Natural killer cell (primary cell): ENCODE measurements around the gene ACOT9. TPM values are rescaled to one million over a fixed set of nuclear protein-coding genes. Genes with fewer than 3 reads are reported as not detected.

Experiments used
- ATAC-seq, 3 donors: fragments of 150-1000 bp in 2 of 3; fragments of 200-7000 bp in 1 of 3; cut with Tn5 transposase; 1 replicate in 1 of 3; 2 replicates in 2 of 3; pipeline ENCODE4 v1.10.0; 2021; ENCODE audit warnings: mild to moderate bottlenecking in 2 of 3, moderate library complexity in 2 of 3
- DNase-seq, 2 donors: peaks; one replicate each; pipeline versions ENCODE4 v3.0.0 to v3.0.0-alpha.2; 2013 to 2021; ENCODE audit warnings: mixed read lengths in 1 of 2
- H3K27ac ChIP-seq: one replicate; pipeline ENCODE4 v1.5.1; 2013; ENCODE audit warnings: mild to moderate bottlenecking, low read length
- H3K27me3 ChIP-seq: one replicate; pipeline ENCODE4 v1.6.1; 2013; ENCODE audit warnings: low read length; ENCODE audit not compliant: control insufficient read depth, insufficient read depth
- H3K36me3 ChIP-seq: one replicate; pipeline ENCODE4 v1.6.1; 2013; ENCODE audit warnings: low read length; ENCODE audit not compliant: control insufficient read depth, insufficient read depth
- H3K4me1 ChIP-seq: one replicate; pipeline ENCODE4 v1.6.1; 2013; ENCODE audit warnings: low read length; ENCODE audit not compliant: control insufficient read depth, insufficient read depth
- H3K4me3 ChIP-seq: one replicate; pipeline ENCODE4 v1.5.1; 2013; ENCODE audit warnings: low read length
- H3K9me3 ChIP-seq: one replicate; pipeline ENCODE4 v1.6.1; 2013; ENCODE audit warnings: low read length; ENCODE audit not compliant: control insufficient read depth, insufficient read depth
- H3K27ac Mint-ChIP-seq, 2 donors: one replicate each; pipeline ENCODE4 v1.8.0; 2022; ENCODE audit warnings: mild to moderate bottlenecking in 2 of 2, mixed read lengths in 2 of 2, moderate library complexity in 1 of 2
- H3K27me3 Mint-ChIP-seq, 2 donors: one replicate each; pipeline ENCODE4 v1.8.0; 2022; ENCODE audit warnings: low read depth in 2 of 2, mixed read lengths in 2 of 2
- H3K36me3 Mint-ChIP-seq: one replicate; pipeline ENCODE4 v1.8.0; 2022; ENCODE audit warnings: mixed read lengths
- H3K4me1 Mint-ChIP-seq, 2 donors: one replicate each; pipeline ENCODE4 v1.8.0; 2022; ENCODE audit warnings: mixed read lengths in 2 of 2
- H3K4me3 Mint-ChIP-seq: one replicate; pipeline ENCODE4 v1.8.0; 2022; ENCODE audit warnings: mild to moderate bottlenecking, moderate library complexity, mixed read lengths
- H3K9me3 Mint-ChIP-seq, 2 donors: one replicate each; pipeline ENCODE4 v1.8.0; 2022; ENCODE audit warnings: mixed read lengths in 2 of 2
- CTCF ChIP-seq: fragments of 200-600 bp; IDR thresholded peaks from one replicate; pipeline ENCODE4 v1.8.0; 2022; ENCODE audit warnings: antibody characterized with exemption
- WGBS: methylation state at CpG from one replicate; pipeline ENCODE4 v1.1.7; 2013; ENCODE audit warnings: missing lambda C conversion rate; ENCODE audit not compliant: insufficient coverage; 5-methylcytosine and 5-hydroxymethylcytosine counted together
- intact Hi-C: fragments of 100-400 bp; cut with micrococcal nuclease; formaldehyde crosslinking; loops from one replicate; pipeline ENCODE4 v1.14.2; 2022
- total RNA-seq, 4 donors: library from RNA; stranded (reverse); fragments of 120-200 nt in 1 of 4; gene quantifications; one replicate each; pipeline versions ENCODE4 v1.2.3 to v1.2.4, GENCODE V29; 2013 to 2022

Gene ACOT9
- total RNA-seq, 3 donors from 2014 or later (not counting 1 experiment from before 2014, with no cell fraction given): 20.0 to 24.9 (median 21.4) TPM

GRCh38 chrX:23656684-23657083 is 86.4 kb downstream of the ACOT9 start:
- Mint-ChIP-seq H3K27ac (no peak overlapping the region), H3K9me3 (no peaks in the 10 kb centered on the region), H3K4me1 (peaks cover 6 to 8% of the 10 kb centered on the region in 2 donors), H3K27me3 (no peaks in the 10 kb centered on the region), H3K36me3 (no peaks in the 10 kb centered on the region), H3K4me3 (no peak overlapping the region)
- no peak overlapping the region for H3K27ac ChIP-seq
- ATAC-seq (no peak), DNase-seq (no peak)
- no peaks in the 10 kb centered on the region for H3K4me1 ChIP-seq
- H3K27me3 ChIP-seq: no peaks in the 10 kb centered on the region
- H3K4me3 ChIP-seq: no peak overlapping the region
- H3K36me3 ChIP-seq: no peaks in the 10 kb centered on the region
- H3K9me3 ChIP-seq: no peaks in the 10 kb centered on the region
- no peak for TF ChIP-seq CTCF
- intact Hi-C loops: no loop called here
- WGBS: 86% methylated on average over 1 of the region's 3 CpGs

- Histone ChIP-seq H3K4me3 (no peak overlapping the region), H3K9me3 (no peaks in the 10 kb centered on the region), H3K27ac (no peak overlapping the region), H3K36me3 (no peaks in the 10 kb centered on the region), H3K27me3 (no peaks in the 10 kb centered on the region), H3K4me1 (no peaks in the 10 kb centered on the region)
- intact Hi-C loops: no loop called here
- WGBS: 36% methylated on average over 5 of the region's 5 CpGs
- Mint-ChIP-seq H3K27ac (no peak overlapping the region), H3K27me3 (no peaks in the 10 kb centered on the region), H3K36me3 (no peaks in the 10 kb centered on the region), H3K4me1 (peaks cover under 1 to 3% of the 10 kb centered on the region in 2 donors), H3K4me3 (no peak overlapping the region), H3K9me3 (no peaks in the 10 kb centered on the region)
- ATAC-seq (no peak), DNase-seq (no peak)
- TF ChIP-seq CTCF: no peak
Observed at GRCh38 chrX:23656091-23656490, 87.0 kb downstream of the ACOT9 start.

Other genes starting within 250 kb of the ACOT9 start
- gene PRDX4, start 75.8 kb downstream of the ACOT9 start, total RNA-seq: 10 to 100 TPM in 1 of 3 donors, 1 to 10 TPM in 2; 6.8 to 13.5 (median 7.8) TPM
- 100 to 1,000 TPM; 276 to 667 (median 524) TPM for gene SAT1, start 39.9 kb upstream of the ACOT9 start, total RNA-seq
- 10 to 100 TPM in 1 of 3 donors, 1 to 10 TPM in 2; 8.8 to 13.0 (median 10.0) TPM for gene APOO, start 164.7 kb upstream of the ACOT9 start, total RNA-seq
- not detected for gene CXorf58, start 164.7 kb upstream of the ACOT9 start, total RNA-seq